ENCODE data around the gene HTR4.
"Not testable (repeated sequence)": the region's sequence is repeated elsewhere in the genome, so short reads cannot be mapped to it uniquely, and the experiment has no call there.

HTR4 gene

GRCh38 chr5:148468746-148469145 lies 185.6 kb downstream of the HTR4 start:
- DNase-seq, result not testable (repeated sequence)

DNA sequence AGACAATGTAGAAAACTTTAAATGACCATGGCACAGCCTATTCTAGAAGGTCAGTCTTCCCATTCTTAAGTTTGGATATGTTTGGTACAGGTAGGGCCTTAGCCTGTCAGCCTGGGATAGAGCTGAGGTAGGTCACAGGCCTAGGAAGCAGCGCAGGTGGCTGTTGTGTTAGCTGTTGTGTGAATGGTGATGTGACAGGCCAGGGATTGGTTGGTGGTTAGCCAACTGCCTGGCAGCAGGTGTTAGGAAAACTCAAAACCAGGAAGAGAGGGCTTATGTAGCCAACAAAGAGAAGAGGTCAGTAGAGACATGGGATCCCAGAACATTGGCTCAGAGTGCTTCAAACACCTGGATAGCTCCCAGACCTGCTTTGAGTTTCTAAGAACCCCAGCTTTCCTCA lies 186.4 kb downstream of the HTR4 start:
- DNase-seq, result no peak

DNA sequence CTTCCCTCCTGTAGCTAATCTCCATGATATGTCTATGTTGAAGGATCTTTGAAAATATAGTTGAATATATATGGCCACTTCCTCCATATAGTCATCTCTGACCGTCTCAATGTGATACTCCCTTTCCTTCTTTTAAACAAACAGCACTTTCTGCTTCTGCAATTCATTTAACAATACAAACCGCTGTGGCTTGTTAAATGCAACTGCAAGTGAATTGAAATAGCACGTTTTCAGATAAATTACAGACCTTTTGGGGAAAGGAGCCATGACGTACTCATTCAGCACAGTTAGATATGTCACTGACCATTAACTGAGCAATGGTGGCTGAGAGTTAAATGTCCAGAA lies 188.1 kb downstream of the HTR4 start:
- DNase-seq, result no peak

DNA sequence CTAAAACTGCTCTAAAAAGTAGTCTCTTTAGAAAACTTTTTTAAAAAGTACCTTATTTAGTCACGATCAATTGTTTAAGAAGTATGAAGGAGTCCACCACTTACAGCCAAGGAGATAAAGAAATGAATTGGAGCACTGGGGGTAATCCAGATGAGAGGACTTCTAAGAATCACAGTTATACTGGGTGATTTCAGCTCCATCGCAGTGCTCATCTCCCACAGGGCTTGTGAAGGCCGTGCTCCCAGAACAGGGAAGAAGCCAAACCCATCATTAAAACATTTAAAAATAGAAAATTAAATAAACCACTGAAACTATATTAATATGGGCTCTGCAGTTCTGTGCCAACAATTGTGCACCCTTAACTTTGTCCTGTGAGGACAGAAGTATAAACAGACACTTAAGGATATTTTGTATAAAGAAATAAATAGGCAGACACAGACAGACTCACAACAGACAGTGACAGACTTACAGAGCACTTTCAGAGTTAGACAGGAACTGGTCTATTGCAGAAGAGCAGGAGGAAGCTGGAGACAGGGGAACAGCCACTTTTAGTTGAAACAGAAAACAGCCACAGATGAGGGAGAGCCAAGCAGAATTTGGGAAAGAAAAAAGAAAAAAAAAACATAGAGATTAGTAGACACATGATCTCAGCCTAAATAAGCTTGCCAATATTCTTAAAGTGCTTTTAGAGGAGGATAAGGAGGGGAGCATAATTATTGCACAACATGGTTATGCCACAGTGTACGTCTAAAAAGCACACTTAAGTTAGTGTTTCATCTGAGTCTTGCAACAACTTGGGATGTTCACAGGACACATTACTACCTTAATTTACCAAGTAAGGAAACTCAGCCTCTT lies 188.7 kb downstream of the HTR4 start:
- DNase-seq, result no peak

- DNase-seq, result no peak
These were observed 194.7 kb downstream of the HTR4 start for GRCh38 chr5:148459669-148460068.

DNA sequence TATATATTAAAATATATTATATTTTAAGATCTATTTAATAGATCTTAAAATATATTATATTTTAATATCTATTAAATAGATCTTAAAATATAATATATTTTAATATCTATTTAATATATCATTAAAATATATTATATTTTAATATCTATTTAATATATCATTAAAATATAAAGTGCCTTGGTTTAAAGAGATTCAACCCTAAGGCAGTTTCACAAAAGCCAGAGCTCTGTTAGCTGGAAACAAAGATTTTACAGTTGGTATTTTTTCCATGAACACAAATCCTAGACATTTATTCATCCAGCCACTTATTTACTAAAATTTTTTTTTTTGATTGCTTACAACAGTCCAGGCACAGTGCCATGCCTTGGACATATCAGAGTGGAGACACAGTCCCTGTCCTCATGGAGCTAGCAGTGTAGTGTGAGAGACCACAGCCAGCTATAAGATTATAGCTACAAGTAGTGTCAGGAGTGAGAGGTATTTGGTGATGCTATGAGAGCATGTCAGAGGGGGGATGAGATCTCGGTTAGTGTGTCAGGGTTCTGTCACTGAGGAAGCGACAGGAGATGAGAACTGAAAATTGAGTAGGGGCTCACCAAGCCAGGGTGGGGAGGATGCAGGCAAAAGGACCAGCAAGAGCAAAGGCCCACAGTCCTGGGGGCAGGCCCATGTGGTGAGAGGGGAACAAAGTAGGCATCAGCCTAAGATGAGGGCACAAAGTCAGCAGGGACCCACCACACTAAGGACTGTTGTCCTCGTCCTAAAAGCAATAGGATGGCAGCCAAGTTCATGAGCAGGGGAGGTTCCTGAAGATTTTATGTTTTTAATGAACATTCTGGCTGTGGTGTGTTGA lies 196.1 kb downstream of the HTR4 start:
- no peak for DNase-seq

DNA sequence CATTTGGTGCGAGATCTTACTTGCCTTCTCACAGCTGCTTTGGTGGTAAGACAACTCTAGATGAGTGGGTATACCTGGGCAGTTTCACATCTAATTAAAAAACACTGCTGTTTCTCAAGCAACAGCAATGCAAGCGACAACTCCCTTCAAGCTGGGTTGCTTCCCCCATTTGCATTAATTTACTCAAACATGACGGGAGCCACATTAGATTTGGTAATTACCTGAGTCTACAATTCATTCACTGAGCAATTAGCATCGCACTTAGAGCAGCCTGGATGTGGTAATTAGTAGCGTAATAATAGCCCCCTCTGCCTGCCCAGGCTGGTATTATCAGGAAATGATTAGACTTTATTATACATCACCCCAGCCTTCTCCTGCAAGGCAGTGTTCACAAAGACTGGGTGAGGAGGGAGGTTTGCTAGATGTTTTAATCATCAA lies 197.1 kb downstream of the HTR4 start:
- no peak for DNase-seq

- DNase-seq, result no peak
These were observed 199.1 kb downstream of the HTR4 start for GRCh38 chr5:148455185-148455584.

GRCh38 chr5:148454576-148454975 lies 199.8 kb downstream of the HTR4 start:
- no peak for DNase-seq

DNA sequence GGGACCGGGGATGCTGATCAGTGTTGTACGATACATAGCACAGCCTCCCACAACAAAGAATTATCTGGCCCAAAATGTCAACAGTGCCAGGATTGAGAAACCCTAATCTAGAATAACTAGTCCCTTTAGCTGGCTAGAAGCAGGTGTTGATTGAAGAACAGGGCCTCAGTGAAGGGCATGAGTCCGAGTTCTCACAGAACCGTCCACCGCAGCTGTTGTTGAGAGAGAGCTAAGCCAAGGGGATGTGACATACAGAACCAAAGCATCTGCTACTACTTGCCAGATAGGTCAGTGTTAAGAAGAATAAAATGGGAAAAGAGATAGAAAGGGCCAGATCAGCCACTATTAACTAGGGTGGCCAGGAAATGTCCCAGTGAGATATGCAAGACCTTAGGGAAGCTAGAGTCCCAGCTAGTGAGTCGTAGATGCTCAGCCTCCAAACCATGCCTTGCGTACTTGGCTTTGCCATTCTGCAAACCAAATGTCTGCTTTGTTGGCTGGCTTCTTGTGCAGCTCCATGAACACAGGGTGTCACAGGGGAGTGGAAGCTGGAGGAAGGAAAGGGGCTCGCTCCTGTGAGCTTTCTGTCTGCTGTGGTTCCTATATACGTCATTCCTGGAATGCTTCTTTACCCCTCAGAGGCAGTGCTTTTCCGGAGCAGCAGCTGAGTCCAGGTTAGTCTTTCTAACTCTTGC lies 201.7 kb downstream of the HTR4 start:
- DNase-seq, result no peak

DNA sequence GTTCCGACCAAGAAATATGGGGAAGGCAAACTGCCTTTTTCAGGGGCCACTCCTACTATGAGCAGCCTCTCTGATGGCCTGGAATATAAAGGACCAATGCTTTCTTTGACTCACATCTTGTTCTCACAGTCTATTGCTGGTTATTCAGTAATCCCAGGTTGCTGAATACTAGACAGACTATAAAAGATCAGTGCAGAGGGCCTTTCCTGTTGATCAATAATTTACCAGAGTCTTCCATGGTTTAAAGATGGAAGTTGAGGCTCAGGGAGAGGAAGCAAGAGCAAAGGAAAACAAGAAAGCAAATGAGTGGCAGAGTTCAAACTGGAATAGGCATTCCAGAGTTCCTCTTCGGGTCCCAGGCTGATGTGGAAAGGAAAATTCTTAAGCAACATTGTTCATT lies 207.7 kb downstream of the HTR4 start:
- no peak for DNase-seq

DNA sequence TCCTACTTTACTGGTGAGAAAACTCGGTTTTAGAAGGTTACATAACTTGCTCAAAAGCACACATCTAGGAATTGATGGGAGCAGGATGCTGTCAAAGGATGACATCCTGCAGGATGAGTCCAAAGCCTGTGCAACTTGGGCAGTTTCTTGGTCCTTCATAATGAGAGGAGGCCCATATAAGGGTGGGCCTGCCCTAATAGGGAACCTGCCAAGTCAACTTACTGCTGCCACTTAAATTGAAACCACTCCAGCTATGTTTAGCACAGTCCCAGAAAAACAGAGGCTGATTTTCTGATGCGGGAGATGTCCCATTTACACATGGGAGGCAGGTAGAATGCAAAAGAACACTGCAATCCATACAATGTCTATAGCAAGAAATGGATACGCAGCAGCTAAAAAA lies 208.7 kb downstream of the HTR4 start:
- DNase-seq, result no peak

DNA sequence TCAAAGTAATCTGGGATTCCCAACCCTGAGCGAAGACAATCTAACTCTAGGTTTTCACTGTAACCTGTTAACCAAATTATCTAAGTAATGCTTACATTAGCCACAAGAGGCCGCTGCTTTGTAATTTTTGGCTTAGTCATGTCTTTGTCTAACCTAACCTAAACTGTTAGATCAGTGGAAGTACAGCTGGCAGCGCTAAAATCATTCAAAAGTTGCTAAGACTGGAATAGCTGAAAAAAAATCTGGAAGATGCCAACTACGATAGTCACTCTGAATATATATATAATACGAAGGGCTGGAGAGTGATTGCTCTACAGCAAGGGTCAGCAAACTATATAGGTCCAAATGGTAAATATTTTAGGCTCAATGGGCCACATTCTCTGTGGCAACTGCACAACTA lies 210.3 kb downstream of the HTR4 start:
- peak; percentile 21 for DNase-seq

GRCh38 chr5:148443241-148443640 lies 211.1 kb downstream of the HTR4 start:
- DNase-seq, result no peak

DNA sequence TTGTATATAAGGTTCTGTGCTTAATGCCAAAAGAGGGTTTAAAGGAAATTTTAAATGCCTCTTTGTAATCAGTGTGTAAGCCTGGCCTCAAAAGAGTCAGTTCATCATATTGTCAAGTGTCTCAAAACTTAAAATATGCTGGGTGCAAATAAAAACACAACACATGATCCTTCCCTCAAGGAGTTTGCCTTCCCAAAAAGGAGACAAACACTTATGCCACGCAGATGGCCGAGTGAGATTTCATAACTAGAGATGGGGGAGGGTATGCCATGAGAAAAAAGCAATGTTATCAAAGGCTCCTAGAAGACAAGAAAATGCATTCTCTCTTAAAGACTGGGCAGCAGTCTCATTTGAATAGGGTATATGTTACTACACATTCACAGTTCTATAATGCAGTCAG lies 215.4 kb downstream of the HTR4 start:
- DNase-seq, result no peak

GRCh38 chr5:148437249-148437648 lies 217.1 kb downstream of the HTR4 start:
- no peak for DNase-seq

DNA sequence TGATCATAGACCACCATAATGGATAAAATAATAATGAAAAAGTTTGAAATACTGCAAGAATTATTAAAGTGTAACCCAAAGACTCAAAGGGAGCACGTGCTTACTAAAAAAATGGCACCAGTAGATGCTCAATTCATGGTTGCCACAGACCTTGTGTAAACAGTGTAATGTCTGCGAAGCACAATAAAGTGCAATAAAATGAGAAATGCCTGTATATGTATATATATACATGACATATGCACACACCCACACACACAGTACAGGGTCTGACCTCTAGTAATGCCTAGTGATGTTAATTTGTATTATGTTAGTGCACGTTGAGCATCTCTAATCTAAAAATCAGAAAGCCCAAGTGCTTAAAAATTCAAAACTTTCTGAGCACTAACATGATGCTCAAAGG lies 218.3 kb downstream of the HTR4 start:
- no peak for DNase-seq

DNA sequence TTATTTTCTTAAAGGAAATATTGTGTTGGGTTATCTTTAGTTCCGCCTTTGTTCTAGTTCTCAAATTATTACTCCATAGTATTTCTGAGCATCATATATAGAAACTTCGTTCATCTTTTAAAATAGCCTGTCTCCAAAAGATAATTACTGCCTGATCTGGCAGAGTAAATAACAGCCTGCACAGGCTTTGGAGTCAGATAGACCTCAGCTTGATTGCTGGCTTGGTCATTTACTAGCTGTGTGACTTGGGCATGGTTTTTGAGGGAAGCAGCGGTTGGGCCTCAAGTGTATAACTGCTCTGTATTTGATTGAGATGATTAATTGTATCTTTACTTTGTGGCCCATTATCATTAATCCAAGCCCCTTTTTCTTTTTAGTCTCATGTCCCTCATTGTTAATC lies 220.5 kb downstream of the HTR4 start:
- no peak for DNase-seq

All from DMS153 (cell line).